KMS-11 (cell line): ENCODE results near the gene SERPINB12.

Experiments
- H2AFZ ChIP-seq: fragments of 200-600 bp; sonication (generic); 2 replicates; pipeline ENCODE4 v1.6.1; 2016; ENCODE audit warnings: antibody characterized with exemption, mixed run types, low read depth
- H3K27ac ChIP-seq: fragments of 200-600 bp; sonication (generic); 2 replicates; pipeline ENCODE4 v1.6.1; 2016; ENCODE audit warnings: mild to moderate bottlenecking, mixed run types
- H3K27me3 ChIP-seq: fragments of 200-600 bp; sonication (generic); 2 replicates; pipeline ENCODE4 v1.6.1; 2017; ENCODE audit warnings: mild to moderate bottlenecking, low read depth, mixed run types, moderate library complexity; ENCODE audit not compliant: insufficient read depth
- H3K36me3 ChIP-seq: fragments of 200-600 bp; sonication (generic); 2 replicates; pipeline ENCODE4 v1.6.1; 2017; ENCODE audit warnings: mild to moderate bottlenecking, mixed run types; ENCODE audit not compliant: insufficient read depth
- H3K4me1 ChIP-seq: fragments of 200-600 bp; sonication (generic); 2 replicates; pipeline ENCODE4 v1.6.1; 2016; ENCODE audit warnings: mild to moderate bottlenecking, low read depth, mixed run types; ENCODE audit not compliant: poor library complexity, severe bottlenecking
- H3K4me2 ChIP-seq: fragments of 200-600 bp; sonication (generic); 2 replicates; pipeline ENCODE4 v1.7.0; 2016; ENCODE audit warnings: mild to moderate bottlenecking, mixed run types
- H3K4me3 ChIP-seq: fragments of 200-600 bp; sonication (generic); IDR thresholded peaks from 2 replicates; pipeline ENCODE4 v1.6.1; 2017; ENCODE audit warnings: low read depth, low read length, mixed read lengths; ENCODE audit not compliant: insufficient read depth
- H3K79me2 ChIP-seq: fragments of 200-600 bp; sonication (generic); 2 replicates; pipeline ENCODE4 v1.6.1; 2016; ENCODE audit warnings: low read depth, mixed run types; ENCODE audit not compliant: insufficient read depth
- H3K9ac ChIP-seq: fragments of 200-600 bp; sonication (generic); 2 replicates; pipeline ENCODE4 v1.6.1; 2016; ENCODE audit warnings: mild to moderate bottlenecking, mixed run types
- H4K20me1 ChIP-seq: fragments of 200-600 bp; sonication (generic); 2 replicates; pipeline ENCODE4 v1.6.1; 2016; ENCODE audit warnings: mild to moderate bottlenecking, mixed run types; ENCODE audit not compliant: insufficient read depth
- TF ChIP-seq, protein P1 (sequence below): fragments of 200-600 bp; sonication (generic); conservative IDR thresholded peaks from 2 replicates; pipeline ENCODE4 v1.6.1; 2017; ENCODE audit warnings: low read depth, mild to moderate bottlenecking, antibody characterized with exemption, low read length, moderate library complexity, mixed read lengths

Gene SERPINB12

DNA sequence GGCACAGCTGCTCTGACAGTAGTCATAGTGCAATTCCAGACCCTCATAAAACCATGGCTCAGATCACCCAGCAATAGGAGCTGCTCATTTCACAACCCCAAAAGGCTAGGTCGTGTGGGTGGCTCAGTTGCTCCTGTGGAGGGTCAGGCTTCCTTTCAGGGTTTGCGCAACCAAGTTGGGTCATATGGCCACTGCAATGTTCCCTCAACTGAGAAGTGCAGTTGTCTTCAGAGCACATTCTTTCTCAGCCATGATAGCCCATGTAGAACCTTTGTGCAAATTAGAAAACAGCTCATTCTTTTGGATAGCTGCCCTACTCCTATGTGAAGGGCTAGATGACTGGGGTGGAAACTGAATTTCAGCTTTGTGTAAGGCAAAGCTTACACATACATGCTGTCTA is 48.2 kb downstream of the SERPINB12 start:
- H3K79me2 ChIP-seq, result no peaks in the 10 kb centered on the region
- TF ChIP-seq, protein P1, sequence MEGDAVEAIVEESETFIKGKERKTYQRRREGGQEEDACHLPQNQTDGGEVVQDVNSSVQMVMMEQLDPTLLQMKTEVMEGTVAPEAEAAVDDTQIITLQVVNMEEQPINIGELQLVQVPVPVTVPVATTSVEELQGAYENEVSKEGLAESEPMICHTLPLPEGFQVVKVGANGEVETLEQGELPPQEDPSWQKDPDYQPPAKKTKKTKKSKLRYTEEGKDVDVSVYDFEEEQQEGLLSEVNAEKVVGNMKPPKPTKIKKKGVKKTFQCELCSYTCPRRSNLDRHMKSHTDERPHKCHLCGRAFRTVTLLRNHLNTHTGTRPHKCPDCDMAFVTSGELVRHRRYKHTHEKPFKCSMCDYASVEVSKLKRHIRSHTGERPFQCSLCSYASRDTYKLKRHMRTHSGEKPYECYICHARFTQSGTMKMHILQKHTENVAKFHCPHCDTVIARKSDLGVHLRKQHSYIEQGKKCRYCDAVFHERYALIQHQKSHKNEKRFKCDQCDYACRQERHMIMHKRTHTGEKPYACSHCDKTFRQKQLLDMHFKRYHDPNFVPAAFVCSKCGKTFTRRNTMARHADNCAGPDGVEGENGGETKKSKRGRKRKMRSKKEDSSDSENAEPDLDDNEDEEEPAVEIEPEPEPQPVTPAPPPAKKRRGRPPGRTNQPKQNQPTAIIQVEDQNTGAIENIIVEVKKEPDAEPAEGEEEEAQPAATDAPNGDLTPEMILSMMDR, result no peak
- no peak overlapping the region for H3K9ac ChIP-seq
- H3K36me3 ChIP-seq, result no peaks in the 10 kb centered on the region
- no peak overlapping the region for H3K4me3 ChIP-seq
- H3K27ac ChIP-seq, result no peak overlapping the region
- no peaks in the 10 kb centered on the region for H4K20me1 ChIP-seq
- H2AFZ ChIP-seq, result no peak overlapping the region
- H3K4me1 ChIP-seq, result no peaks in the 10 kb centered on the region
- H3K4me2 ChIP-seq, result no peak overlapping the region
- H3K27me3 ChIP-seq, result no peaks in the 10 kb centered on the region

DNA sequence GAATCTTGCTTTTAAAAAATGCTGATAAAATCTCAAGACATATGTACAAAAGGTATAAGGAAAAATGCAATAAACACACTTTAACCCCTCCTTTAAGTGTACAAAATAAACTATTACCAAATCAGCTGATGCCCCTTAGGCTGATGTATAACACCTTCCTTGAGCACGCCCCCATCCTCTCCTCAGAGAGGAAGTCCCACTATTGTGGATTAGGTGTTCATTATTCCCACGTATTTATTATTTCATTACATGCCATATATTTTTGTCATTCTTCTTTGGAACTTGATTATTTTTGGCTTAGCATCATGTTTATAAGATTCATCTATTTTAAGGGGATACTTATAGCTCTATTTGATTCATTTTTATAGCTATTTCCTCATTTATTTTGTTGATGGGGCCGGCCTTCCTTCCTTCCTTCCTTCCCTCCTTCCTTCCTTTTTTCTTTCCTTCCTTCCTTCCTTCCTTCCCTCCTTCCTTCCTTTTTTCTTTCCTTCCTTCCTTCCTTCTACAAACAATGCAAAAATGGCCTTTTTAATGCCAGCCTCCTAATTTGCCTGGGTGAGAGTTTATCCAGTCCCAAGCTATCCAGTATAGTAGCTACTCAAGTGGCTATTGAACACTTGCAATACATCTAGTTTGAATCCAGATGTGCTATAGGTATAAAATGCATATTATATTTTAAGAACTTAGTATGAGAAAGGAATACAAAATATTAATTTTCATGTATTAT is 49.0 kb downstream of the SERPINB12 start:
- Histone ChIP-seq H2AFZ (no peak overlapping the region), H3K36me3 (no peaks in the 10 kb centered on the region), H3K27ac (no peak overlapping the region), H3K4me2 (no peak overlapping the region), H3K4me1 (no peaks in the 10 kb centered on the region), H4K20me1 (no peaks in the 10 kb centered on the region), H3K27me3 (no peaks in the 10 kb centered on the region), H3K9ac (no peak overlapping the region), H3K4me3 (no peak overlapping the region), H3K79me2 (no peaks in the 10 kb centered on the region)
- TF ChIP-seq, protein P1, result no peak

DNA sequence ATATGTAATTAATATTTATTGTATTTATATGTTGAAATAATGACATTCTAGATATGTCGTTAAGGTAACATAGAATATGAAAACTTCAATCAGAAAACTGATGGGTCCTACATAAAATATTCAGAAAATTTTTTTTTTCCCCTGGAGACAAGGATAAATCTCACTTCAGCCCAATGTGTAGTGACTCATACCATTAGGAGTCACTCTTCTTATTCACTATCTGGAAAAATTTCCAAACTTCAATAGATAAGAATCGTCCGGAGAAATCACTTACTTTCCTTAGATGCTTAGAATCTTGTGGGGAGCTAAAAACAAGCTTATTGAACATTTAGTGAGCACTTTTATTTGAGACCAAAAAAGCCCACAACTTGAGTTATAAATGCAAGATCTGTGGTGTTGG is 49.6 kb downstream of the SERPINB12 start:
- Histone ChIP-seq H2AFZ (no peak overlapping the region), H3K79me2 (no peaks in the 10 kb centered on the region), H3K27ac (no peak overlapping the region), H3K4me1 (no peaks in the 10 kb centered on the region), H3K9ac (no peak overlapping the region), H3K27me3 (no peaks in the 10 kb centered on the region), H3K4me3 (no peak overlapping the region), H4K20me1 (no peaks in the 10 kb centered on the region), H3K4me2 (no peak overlapping the region), H3K36me3 (no peaks in the 10 kb centered on the region)
- TF ChIP-seq, protein P1, result no peak

DNA sequence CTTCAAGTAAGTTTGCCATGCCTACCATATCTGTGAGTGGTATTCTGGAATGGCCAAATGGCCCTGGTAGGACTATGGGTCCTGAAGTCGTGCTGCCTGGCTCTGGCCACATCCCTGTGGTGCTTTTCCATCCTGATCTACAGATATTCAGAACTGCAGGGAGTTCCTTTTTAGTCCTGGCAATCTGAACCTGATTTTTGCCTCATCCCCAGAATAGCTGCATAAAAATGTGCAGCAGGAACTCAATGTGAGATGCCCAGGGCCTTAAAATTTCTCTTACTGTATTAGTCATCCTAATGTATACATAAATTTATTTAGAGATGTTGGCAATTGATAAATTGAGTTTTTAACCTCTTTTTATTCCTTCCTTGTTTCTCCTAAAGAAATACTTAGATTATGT is 50.3 kb downstream of the SERPINB12 start:
- Histone ChIP-seq H3K27me3 (no peaks in the 10 kb centered on the region), H2AFZ (no peak overlapping the region), H3K4me3 (no peak overlapping the region), H3K27ac (no peak overlapping the region), H3K4me1 (no peaks in the 10 kb centered on the region), H3K4me2 (no peak overlapping the region), H4K20me1 (no peaks in the 10 kb centered on the region), H3K9ac (no peak overlapping the region), H3K36me3 (no peaks in the 10 kb centered on the region), H3K79me2 (no peaks in the 10 kb centered on the region)
- TF ChIP-seq, protein P1, result no peak
